Brain microvascular endothelial cell (primary cell): ENCODE results near the gene INTS4.
"Not testable (repeated sequence)": the region's sequence is repeated elsewhere in the genome, so short reads cannot be mapped to it uniquely, and the experiment has no call there.

ENCODE experiments used
- DNase-seq: peaks from one replicate; pipeline ENCODE4 v3.0.0-alpha.2; 2020
- H3K27ac ChIP-seq: fragments of 250-450 bp; sonication (Bioruptor Pico); 2 replicates; pipeline ENCODE4 v1.5.1; 2020; ENCODE audit warnings: mild to moderate bottlenecking, moderate library complexity
- H3K27me3 ChIP-seq: fragments of 250-450 bp; sonication (Bioruptor Pico); replicated peaks from 2 replicates; pipeline ENCODE4 v1.5.1; 2020; ENCODE audit warnings: mild to moderate bottlenecking
- H3K36me3 ChIP-seq: fragments of 250-450 bp; sonication (Bioruptor Pico); replicated peaks from 2 replicates; pipeline ENCODE4 v1.5.1; 2020; ENCODE audit warnings: mild to moderate bottlenecking
- H3K4me3 ChIP-seq: 2 replicates; pipeline ENCODE4 v1.5.1; 2011; ENCODE audit warnings: low read depth, mild to moderate bottlenecking, control low read depth, low read length, moderate library complexity
- in situ Hi-C: cut with HindIII; loops from 2 replicates; pipeline ENCODE4 v1.10.0; 2017; ENCODE audit warnings: low sequenced_read_pairs, low pct_ligation_motif_present
- TF ChIP-seq, protein P1 (sequence below): IDR thresholded peaks from 2 replicates; pipeline ENCODE4 v1.5.1; 2011; ENCODE audit warnings: low read depth, mild to moderate bottlenecking, moderate library complexity, low read length, control low read depth, inconsistent platforms; ENCODE audit errors: missing control alignments

INTS4 gene

DNA sequence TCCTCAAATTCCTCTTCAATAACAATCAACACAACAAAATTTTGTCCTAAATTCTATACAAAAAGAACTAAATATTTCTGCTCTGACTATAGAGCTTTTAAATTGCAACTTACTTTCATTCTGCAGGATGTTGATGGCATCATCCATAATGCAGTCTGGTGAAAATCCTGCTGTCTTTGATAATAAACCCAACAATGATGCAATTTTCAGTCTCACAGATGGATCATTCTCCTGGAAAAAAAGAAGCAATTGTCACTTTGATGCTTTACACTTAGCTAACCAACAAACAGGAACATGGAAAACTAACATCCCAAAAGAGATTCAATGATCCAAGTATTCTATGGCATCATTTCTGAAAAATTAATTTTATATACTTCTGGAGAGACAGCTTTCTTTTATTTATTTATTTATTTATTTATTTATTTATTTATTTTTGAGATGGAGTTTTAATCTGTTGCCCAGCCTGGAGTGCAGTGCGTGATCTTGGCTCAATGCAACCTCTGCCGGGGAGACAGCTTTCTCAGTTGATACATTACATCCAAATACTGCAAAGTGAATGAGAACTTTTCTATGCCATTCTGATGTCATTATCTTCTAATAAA lies 13.0 kb downstream of the INTS4 start:
- peaks cover 21% of the 10 kb centered on the region for H3K36me3 ChIP-seq
- TF ChIP-seq, protein P1, sequence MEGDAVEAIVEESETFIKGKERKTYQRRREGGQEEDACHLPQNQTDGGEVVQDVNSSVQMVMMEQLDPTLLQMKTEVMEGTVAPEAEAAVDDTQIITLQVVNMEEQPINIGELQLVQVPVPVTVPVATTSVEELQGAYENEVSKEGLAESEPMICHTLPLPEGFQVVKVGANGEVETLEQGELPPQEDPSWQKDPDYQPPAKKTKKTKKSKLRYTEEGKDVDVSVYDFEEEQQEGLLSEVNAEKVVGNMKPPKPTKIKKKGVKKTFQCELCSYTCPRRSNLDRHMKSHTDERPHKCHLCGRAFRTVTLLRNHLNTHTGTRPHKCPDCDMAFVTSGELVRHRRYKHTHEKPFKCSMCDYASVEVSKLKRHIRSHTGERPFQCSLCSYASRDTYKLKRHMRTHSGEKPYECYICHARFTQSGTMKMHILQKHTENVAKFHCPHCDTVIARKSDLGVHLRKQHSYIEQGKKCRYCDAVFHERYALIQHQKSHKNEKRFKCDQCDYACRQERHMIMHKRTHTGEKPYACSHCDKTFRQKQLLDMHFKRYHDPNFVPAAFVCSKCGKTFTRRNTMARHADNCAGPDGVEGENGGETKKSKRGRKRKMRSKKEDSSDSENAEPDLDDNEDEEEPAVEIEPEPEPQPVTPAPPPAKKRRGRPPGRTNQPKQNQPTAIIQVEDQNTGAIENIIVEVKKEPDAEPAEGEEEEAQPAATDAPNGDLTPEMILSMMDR = no peak
- no peak for DNase-seq
- in situ Hi-C loops = no loop called here
- no peaks in the 10 kb centered on the region for H3K27me3 ChIP-seq
- H3K4me3 ChIP-seq = no peak overlapping the region
- no peak overlapping the region for H3K27ac ChIP-seq

- no peak overlapping the region for H3K27ac ChIP-seq
- TF ChIP-seq, protein P1 = no peak
- H3K27me3 ChIP-seq = no peaks in the 10 kb centered on the region
Measured at GRCh38 chr11:77968337-77968736, 26.1 kb downstream of the INTS4 start.

GRCh38 chr11:77967753-77968152 lies 26.7 kb downstream of the INTS4 start:
- in situ Hi-C loops = no loop called here
- H3K4me3 ChIP-seq = no peak overlapping the region

More at GRCh38 chr11:77968337-77968736, 26.1 kb downstream of the INTS4 start:
- no peak for DNase-seq
- in situ Hi-C loops = no loop called here
- Histone ChIP-seq H3K4me3 (no peak overlapping the region), H3K36me3 (no peaks in the 10 kb centered on the region)

DNA sequence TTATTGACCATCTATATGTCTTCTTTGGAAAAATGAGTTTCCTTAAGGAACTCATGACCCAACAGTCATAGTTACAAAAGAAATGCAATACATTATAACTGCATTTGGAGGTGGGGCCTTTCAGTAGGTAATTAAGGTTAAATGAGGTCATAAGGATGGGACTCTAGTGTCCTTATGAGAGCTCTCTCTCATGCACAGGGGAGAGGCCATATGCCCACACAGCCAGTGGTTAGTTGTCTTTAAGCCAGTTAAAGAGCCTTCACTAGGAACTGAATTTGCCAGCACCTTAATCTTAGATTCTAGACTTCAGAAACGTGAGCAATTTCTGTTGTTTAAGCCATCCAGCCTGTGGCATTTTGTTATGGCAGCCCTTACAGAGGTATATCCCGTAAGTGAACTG lies 27.3 kb downstream of the INTS4 start:
- in situ Hi-C loops = no loop called here
- no peak for DNase-seq
- no peaks in the 10 kb centered on the region for H3K36me3 ChIP-seq
- no peak overlapping the region for H3K27ac ChIP-seq
- no peaks in the 10 kb centered on the region for H3K27me3 ChIP-seq
- TF ChIP-seq, protein P1 = no peak
- no peak overlapping the region for H3K4me3 ChIP-seq

More at GRCh38 chr11:77967753-77968152, 26.7 kb downstream of the INTS4 start:
- no peaks in the 10 kb centered on the region for H3K27me3 ChIP-seq
- no peak for DNase-seq
- TF ChIP-seq, protein P1 = no peak
- H3K27ac ChIP-seq = no peak overlapping the region
- no peaks in the 10 kb centered on the region for H3K36me3 ChIP-seq

GRCh38 chr11:77966338-77966737 lies 28.1 kb downstream of the INTS4 start:
- Histone ChIP-seq H3K4me3 (no peak overlapping the region), H3K27me3 (no peaks in the 10 kb centered on the region), H3K27ac (no peak overlapping the region), H3K36me3 (no peaks in the 10 kb centered on the region)
- DNase-seq = no peak
- TF ChIP-seq, protein P1 = no peak
- in situ Hi-C loops = no loop called here

DNA sequence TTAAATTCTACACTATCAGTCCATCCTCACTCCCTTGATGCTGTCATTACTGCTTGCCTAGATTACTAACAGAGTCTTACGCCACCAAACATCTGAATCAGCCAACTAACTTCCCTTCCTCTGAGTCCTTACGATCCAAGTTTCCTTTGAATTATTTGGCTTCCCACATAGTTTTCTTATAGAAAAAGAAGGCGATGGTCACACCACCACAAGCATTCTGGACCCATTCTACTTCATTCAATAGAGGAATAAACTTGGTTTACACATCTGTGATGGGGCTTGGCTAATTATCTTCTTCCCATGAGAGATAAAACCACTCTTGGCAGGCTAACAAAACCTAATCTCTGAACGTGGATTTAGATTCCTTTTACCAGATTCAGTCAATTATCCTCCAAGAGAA lies 35.0 kb downstream of the INTS4 start:
- DNase-seq = no peak
- no peak overlapping the region for H3K4me3 ChIP-seq
- TF ChIP-seq, protein P1 = no peak
- no peaks in the 10 kb centered on the region for H3K27me3 ChIP-seq
- peaks cover 5% of the 10 kb centered on the region for H3K36me3 ChIP-seq
- in situ Hi-C loops = no loop called here
- H3K27ac ChIP-seq = no peak overlapping the region

- in situ Hi-C loops, H3K27me3 ChIP-seq, H3K4me3 ChIP-seq, H3K36me3 ChIP-seq: not testable (repeated sequence)
- peak overlapping the region; percentile 20 for H3K27ac ChIP-seq
- DNase-seq = peak; percentile 6
Measured at GRCh38 chr11:77958583-77959177, 35.8 kb downstream of the INTS4 start.

GRCh38 chr11:77943296-77943695 lies 51.2 kb downstream of the INTS4 start:
- peak; percentile 1 for DNase-seq
- H3K4me3 ChIP-seq, in situ Hi-C loops, H3K36me3 ChIP-seq, H3K27me3 ChIP-seq: not testable (repeated sequence)
- H3K27ac ChIP-seq = peak overlapping the region; percentile 40
